Cardiac septum (tissue), 1 donor: ENCODE data around the gene SYNPR. TPM values are rescaled to one million over a fixed set of nuclear protein-coding genes. Genes with fewer than 3 reads are reported as not detected.

Source experiments
- DNase-seq: peaks from one replicate; pipeline ENCODE4 v3.0.0-alpha.2; 2020; ENCODE audit warnings: low spot score
- intact Hi-C: fragments of 100-400 bp; cut with DNase I; formaldehyde crosslinking; loops from one replicate; pipeline ENCODE4 v1.14.0; 2022
- total RNA-seq: library from RNA; stranded (reverse); fragmentation: NEBNext Ultra II Directional; extraction: Animal tissue kit (Norgen Biotek cat#: 25700); gene quantifications from one replicate; pipeline ENCODE4 v1.2.1, GENCODE V29; 2021
- donor health status: DM: no; HTN: no; CAD: no.

The SYNPR gene
- total RNA-seq, 1 donor from 2014 or later = 0.46 TPM

DNA sequence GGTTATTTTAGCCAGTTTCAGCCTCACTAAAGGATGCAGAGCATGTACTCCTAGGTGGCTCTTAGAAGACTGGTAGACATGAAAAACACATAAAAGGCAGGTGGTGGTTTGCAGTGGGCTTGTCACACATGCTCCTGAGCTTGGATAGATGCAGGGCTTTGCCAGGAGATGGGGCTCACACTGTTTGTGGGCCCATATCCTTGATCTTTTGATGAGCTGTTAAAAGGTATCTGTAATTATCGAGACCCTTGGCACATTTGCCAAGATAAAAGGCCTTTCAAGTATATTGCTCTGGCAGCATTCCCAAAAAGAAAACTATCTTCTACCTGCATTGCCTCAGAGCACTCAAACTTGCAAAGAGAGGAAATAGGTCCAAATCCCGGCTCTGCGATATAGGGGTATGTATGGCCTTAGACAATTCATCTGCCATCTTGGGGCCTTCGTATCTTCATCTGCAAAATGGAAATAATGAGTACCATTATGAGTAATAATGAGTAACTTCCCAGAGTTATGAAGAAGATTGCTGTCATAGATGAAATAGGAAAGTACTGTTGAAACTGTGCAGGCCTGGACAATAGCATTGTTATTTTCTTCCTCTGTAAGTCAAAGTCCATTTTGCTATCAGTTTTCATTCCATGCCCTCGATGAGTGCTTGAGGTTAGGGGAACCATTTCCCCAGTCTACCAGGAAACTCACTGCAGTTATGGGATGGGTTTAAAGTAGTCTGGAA is 172.7 kb downstream of the SYNPR start:
- intact Hi-C loops = no loop called here
- DNase-seq = no peak

DNA sequence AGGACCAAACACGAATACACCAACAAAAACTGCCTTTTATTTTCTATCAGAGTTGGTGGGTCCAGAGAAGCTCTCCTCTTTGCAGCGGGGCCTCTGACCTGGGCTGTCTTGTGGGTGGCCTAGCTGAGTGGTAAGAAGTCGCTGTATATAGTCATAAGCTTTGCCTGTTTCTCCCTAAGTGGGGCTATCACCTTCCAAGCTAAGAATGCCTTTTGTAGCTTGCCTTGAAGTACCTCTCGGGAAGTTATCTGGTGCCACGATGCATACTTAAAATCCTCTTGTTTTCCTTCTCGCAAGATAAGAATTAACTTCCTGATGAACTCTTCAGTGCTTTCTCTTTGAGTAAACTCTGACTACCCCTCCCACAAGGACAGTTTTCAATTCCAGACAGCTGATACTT is 178.8 kb downstream of the SYNPR start:
- intact Hi-C loops = no loop called here
- no peak for DNase-seq

DNA sequence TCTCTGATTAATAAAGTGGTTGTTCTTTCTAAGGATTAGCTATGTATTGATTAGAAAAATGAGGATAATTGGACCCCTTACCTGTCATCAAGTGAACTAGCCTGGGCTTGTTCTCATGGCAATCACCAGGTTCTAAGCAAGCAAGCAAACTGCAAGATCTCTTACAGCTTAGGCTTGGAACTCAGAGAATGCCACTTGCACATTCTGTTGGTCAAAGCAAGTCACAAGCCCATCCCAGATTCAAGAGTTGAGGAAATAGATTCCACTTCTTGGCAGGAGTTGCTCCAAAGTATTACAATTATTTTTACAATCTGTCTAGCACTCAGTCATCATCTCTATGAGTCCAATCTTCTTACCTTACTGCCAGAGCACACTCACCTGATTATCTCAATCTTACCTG is 180.3 kb downstream of the SYNPR start:
- DNase-seq = no peak
- intact Hi-C loops = no loop called here

- no peak for DNase-seq
- intact Hi-C loops = no loop called here
Observed at GRCh38 chr3:63462732-63463131, 184.6 kb downstream of the SYNPR start.

GRCh38 chr3:63467392-63467791 is 189.3 kb downstream of the SYNPR start:
- intact Hi-C loops = no loop called here
- DNase-seq = no peak

GRCh38 chr3:63470745-63471144 is 192.6 kb downstream of the SYNPR start:
- DNase-seq = no peak
- intact Hi-C loops = no loop called here

DNA sequence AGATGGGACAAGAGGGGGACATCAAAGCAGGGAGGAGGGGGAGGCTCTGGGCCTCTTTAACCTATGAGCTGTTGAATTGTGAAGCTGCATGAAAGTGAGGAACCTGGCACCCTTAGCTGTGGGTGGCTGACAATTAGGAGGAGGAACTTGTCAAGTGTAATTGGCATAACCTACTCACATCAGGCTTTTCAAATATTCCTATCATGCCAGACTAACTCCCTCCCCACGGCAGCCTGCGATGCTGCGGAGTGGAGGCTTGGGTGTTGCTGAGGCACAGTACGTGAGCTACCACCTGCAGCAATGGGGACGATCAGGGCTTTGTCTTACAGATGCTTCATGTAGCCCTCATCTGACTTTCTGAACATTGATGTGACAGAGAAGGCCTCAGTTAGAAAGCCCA is 193.7 kb downstream of the SYNPR start:
- DNase-seq = no peak
- intact Hi-C loops = no loop called here

GRCh38 chr3:63473641-63474166 is 195.6 kb downstream of the SYNPR start:
- intact Hi-C loops = no loop called here
- no peak for DNase-seq

DNA sequence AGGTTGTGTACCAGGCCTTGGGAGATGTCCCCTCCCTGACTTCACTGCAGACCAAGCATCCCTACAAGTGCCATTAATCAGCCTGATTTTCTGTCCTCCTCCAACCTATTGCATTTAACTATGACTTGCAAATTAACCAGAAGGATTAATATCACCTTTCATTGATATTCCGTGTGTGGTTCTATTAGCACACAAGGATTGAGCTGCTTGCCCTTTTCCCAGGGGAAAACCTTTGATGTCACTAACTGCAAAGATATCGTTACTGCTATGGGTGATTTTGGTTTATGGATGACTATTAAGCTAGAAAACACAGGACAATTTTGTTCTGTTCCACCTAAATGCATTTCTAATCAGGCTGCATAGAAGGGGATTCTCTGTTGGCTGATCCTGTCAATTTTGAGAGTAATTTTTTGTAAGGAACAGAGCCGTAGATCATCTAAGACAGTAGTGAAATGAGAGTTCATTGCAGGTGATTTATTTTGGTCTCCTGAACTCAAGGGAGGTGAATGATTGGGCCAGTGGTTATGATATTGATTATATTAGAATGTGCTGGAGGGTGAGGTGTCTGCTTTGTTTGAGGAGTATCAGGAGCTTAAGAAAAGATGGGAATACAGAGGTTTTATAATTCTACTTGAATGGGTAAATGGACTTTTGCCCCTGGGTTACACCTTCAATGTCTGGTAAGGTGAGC is 196.9 kb downstream of the SYNPR start:
- intact Hi-C loops = no loop called here
- DNase-seq = no peak

DNA sequence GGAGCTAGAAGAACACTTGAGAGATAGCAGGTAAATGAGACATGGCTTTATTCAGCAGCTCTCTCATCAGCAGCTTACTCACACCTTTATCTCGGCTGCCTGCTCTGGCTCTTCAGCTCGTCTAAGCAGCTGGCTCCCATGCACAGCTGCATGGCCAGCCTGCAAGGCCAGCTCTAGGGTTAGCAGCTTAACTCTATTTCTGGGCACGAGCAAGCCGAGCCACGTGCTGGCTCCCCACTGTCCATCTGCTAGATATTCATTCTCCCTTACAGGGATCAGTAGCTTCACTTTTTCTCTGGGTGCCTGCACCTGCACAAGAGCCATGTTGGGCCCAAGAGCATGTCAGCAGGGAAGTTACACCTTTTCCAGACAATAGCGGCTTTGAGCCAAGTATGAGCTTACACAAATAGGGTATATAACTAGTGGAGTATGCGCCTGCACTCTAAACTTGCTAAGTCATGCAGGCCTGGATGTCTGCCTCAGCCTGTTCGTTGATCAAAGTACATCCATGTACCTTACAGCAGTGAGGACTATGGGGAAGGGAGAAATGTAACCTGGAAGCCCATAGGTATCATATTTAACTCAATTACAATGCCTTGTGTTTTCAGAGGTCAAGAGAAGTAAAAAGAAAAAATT is 199.5 kb downstream of the SYNPR start:
- intact Hi-C loops = no loop called here

DNA sequence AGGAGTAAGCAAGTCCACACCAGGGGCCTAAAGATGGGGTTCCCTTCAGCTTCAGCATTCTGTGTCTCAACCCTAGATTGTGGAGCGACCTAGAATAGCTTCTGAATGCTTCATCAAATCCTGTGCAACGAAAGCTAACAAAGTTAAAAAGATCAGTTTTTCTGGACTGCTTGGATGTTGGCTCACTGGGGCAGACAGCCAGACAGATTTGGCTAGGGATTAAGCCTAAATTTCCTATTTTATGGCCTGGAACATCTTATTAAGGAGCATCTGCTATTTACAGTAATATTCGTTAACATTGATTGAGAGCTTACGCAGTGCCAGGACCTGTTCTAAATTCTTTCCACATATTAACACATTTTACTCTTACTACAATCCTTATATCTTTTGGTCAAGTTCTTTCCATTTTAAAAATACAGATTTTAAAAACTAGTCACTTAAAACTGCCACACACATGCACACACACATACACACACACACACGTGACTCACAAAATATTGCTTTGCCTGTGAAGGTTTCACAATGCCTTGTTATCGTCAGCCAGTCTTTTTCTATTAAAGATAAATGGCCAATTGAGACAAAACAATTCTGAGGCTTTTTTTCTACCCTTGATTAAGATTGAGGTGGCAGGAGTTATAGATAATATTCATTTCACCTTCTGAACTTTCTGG is 201.0 kb downstream of the SYNPR start:
- no peak for DNase-seq
- intact Hi-C loops = no loop called here

More for the DNA sequence above, 199.5 kb downstream of the SYNPR start:
- no peak for DNase-seq

DNA sequence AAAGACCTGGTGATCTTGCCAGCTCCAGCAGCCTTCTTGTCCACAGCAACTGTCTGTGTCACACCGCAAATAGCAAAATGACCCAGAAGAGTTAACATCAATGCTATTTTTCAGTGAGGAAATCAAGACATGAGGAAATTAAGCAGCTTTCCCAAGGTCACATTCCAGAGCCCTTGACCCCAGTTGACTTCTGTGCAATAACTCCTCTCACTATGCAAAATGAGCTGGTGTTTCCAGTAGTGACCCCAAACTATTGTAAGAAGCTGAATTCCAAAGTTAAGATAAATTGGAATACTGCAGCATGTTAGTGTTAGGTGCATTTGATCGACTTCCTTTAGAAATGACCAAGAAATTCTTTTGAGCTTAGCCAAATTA is 201.5 kb downstream of the SYNPR start:
- intact Hi-C loops = no loop called here

DNA sequence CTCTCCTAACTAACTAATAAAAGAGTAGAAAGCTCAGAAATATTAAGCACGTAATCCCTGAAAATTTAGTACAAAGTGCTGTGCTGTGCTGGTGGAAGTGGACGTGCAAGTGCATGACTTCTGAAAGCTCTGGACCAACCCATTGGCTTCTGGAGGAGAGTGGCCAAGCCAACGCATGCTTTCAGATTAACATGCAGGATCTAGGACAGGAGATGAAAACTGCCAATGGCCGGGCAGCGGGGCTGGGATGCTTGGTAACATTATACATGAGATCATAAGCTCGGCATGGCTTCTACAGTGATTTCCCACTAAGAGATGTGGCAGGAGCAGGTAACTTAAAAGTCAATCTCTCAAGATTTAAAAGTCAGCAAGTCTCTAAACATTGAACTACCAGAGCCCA is 203.5 kb downstream of the SYNPR start:
- intact Hi-C loops = no loop called here
- DNase-seq = no peak

More for the DNA sequence above, 201.5 kb downstream of the SYNPR start:
- no peak for DNase-seq

- intact Hi-C loops = no loop called here
- no peak for DNase-seq
Observed at GRCh38 chr3:63482341-63482740, 204.2 kb downstream of the SYNPR start.

DNA sequence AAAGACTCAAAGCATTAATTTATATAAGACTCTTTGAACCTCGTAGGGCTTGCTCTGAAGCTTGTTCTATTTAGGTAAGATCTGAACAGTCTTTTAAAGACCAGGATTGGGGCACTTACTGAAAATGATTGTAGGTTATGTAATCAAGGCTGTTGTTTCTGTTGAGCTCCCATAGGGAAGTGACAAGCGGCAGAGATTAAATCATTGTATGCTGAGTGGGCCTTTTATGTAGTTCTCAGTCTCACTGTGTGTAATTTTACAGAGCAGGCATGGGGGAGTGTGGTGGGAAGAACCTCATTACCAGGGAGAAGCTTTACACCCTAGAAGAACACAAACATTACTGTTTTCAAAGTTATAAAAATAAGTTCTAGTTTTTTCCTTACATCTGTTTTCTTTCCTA is 214.4 kb downstream of the SYNPR start:
- intact Hi-C loops = no loop called here
- DNase-seq = no peak

DNA sequence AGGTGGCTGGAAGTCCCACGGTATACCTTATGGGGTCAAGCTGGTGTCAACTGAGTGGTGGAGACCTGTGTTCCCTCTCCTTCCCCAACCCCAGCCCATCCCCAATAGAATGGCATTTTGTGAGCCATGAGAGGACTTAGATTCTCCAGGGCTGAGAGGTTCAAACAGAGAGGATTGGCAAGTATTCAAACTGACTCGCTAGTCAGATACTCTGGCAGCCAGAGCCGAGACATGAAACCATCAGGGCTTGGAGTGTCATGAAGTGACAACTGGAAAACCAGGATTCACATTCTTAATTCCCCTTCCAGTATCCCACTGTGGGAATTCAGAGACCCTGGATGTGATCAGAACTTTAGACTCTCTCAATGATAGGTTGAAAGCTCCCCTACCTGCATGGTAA is 215.0 kb downstream of the SYNPR start:
- no peak for DNase-seq
- intact Hi-C loops = no loop called here

DNA sequence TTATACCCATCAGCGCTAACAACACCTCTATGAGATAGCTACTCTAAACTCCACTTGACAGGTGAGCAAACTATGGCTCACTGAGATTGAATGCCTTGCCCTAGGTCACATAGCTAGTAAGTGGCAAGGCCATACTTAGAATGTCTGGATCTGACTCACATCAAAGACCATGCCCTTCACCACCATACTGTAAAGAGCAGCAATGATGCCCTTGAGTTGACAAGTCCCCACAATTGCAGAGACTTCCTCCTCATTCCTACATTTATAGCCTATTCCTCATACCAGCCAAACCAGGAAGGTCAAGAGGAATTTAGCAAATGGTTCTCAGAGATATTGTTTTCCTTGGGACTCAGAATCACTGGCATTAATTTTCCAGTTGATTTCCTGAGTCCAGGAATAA is 216.5 kb downstream of the SYNPR start:
- intact Hi-C loops = no loop called here
- DNase-seq = no peak

GRCh38 chr3:63497641-63498040 is 219.5 kb downstream of the SYNPR start:
- intact Hi-C loops = no loop called here
- DNase-seq = no peak

DNA sequence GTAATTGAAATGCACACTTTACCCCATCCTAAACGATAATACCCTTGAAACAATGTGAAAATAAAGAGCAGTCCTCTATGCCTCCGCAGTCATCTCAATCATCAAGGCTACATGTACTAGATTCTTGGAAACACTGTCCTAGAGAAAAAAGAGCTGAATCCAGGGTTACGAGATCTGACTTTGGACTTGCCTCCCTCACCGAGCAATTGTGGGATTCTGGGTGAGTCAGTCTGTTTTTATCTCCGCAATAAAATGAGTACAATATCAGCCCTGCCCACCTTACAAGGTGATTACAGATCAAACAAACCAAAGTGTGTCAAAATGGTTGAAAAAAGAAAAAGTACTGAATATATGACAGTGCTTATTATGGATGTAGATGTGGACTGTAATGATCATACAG is 222.1 kb downstream of the SYNPR start:
- intact Hi-C loops = no loop called here
- no peak for DNase-seq

DNA sequence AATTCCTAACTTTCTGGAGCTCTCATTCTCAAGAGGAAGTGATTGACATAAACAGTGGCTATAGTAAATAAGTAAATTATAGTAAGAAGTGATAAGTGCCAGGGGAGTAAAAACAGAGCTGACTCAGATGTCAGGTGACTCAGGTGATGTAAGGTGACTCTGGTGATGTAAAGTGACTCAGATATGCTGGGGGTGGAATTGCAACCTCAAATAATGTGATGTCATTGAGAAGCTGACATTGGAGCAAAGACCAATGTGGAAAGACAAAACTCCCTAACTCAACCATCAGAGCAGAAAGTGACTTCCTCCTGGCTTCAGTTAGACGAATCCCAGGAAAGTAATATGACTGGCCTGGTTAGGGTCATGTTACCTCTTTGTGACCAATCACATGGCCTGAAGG is 230.2 kb downstream of the SYNPR start:
- intact Hi-C loops = no loop called here

More for the DNA sequence above, 230.2 kb downstream of the SYNPR start:
- no peak for DNase-seq
